ENCODE measurements around the gene LRRC71. TPM values are rescaled to one million over a fixed set of nuclear protein-coding genes. Genes with fewer than 3 reads are reported as not detected.

LRRC71 gene
- total RNA-seq, 1 donor from 2014 or later: 0.32 TPM

DNA sequence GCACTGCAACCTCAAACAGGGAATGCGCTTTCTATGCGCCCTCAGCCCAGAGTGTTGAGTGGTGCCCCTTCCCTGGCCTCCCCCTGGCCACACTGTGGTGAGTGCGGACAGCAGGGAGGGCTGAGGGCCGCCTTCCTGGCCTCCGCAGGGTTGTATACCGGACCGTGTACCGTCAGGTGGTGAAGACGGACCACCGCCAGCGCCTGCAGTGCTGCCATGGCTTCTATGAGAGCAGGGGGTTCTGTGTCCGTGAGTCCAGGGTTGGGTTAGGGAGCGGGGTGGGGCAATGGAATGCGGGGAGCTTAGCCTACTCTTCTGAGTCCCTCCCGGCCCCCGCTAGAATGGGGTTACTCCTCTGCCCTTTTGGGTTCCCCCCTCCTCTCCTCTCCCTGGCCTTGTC is 15.3 kb upstream of the LRRC71 start:
- no peak for DNase-seq (ENCODE audit: low spot score)

DNA sequence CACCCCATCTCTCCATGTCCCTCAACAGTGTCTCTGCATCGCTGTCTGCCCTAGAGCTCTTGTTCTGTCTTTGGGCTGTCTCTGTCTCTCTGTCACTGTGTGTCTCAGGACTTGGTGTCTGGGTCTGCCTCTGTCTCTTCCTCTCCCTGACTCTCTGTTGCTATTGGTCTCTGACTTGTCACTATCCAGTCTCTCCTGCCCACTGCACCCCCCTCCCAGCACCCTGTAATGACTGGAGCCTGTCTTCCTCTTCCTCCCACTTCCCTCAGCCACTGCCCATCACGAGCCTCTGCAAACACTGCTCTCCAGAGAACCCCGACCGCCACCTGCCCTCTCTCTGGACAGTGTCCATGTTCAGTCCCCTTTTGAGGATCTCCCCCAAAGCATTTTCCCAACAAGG is 14.8 kb upstream of the LRRC71 start:
- DNase-seq (ENCODE audit: low spot score): no peak

DNA sequence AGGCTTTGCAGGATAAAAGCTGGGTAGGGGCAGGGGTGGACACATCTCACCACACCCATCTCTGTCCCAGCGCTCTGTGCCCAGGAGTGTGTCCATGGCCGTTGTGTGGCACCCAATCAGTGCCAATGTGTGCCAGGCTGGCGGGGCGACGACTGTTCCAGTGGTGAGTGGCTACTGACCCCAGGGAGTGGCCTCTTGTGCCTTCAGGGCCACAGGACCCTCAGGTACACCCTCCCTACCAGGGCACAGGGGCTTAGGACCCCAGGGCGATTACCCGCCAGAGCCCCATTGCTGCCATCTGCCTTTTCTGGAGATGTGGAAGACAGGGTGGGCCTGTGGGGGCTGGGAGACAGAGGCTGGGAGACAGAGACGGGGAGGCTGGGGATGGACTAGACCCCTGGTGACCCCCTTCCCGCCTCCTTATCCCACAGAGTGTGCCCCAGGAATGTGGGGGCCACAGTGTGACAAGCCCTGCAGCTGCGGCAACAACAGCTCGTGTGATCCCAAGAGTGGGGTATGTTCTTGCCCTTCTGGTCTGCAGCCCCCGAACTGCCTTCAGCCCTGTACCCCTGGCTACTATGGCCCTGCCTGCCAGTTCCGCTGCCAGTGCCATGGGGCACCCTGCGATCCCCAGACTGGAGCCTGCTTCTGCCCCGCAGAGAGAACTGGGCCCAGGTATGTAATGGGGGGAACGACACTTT is 14.1 kb upstream of the LRRC71 start:
- DNase-seq (ENCODE audit: low spot score): no peak

DNA sequence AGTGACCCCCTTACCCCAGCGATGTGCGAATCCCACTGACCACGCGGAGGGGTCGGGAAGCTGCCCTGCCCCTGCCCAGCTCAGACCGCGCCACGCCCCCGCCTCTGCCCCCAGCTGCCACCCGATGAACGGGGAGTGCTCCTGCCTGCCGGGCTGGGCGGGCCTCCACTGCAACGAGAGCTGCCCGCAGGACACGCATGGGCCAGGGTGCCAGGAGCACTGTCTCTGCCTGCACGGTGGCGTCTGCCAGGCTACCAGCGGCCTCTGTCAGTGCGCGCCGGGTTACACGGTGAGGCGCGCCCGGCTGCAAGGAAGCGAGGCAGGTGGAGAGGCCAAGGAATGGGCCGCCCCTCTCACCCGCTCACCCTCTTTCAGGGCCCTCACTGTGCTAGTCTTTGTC is 11.9 kb upstream of the LRRC71 start:
- DNase-seq (ENCODE audit: low spot score): no peak

DNA sequence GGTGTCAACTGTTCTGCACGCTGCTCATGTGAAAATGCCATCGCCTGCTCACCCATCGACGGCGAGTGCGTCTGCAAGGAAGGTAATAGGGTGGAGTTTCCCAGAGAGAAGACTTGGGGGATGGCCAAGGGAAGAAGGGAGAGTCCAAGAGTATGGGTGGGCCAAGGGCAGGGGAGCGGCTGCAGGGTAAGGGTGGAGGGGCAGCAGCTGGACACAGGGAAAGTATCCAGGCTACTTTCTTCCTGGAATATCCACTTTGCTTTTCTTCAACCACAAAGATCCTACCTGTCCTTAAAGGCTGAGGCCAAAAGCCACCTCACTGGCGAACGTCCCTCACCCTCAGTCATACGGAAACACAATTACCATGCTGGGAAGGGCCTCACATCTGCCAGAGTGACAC is 11.5 kb upstream of the LRRC71 start:
- no peak for DNase-seq (ENCODE audit: low spot score)

DNA sequence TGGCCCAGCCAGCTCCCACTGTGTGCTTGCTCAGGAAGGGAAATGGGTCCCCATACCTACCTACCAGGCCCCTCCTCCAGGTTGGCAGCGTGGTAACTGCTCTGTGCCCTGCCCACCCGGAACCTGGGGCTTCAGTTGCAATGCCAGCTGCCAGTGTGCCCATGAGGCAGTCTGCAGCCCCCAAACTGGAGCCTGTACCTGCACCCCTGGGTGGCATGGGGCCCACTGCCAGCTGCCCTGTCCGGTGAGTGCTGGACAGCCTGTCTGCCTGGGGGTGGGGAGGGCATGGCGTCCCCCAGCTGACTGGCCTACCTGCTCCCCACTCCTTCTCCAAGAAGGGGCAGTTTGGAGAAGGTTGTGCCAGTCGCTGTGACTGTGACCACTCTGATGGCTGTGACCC is 10.8 kb upstream of the LRRC71 start:
- DNase-seq (ENCODE audit: low spot score): no peak

DNA sequence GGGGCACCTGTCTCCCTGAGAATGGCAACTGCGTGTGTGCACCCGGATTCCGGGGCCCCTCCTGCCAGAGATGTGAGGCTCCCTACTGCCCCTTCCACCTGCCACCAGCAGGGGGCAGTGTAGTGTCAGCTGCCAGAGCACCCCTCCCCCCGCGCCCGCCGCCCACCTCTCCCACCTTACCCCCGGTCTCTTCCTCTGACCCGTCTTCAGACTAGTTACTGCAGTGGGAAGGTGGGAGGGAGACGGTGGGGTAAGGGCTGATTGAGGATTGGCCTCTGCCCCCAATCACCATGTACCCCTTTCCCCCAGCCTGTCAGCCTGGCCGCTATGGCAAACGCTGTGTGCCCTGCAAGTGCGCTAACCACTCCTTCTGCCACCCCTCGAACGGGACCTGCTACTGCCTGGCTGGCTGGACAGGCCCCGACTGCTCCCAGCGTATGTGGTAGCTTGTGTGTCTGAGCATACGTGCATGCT is 10.1 kb upstream of the LRRC71 start:
- DNase-seq (ENCODE audit: low spot score): no peak

DNA sequence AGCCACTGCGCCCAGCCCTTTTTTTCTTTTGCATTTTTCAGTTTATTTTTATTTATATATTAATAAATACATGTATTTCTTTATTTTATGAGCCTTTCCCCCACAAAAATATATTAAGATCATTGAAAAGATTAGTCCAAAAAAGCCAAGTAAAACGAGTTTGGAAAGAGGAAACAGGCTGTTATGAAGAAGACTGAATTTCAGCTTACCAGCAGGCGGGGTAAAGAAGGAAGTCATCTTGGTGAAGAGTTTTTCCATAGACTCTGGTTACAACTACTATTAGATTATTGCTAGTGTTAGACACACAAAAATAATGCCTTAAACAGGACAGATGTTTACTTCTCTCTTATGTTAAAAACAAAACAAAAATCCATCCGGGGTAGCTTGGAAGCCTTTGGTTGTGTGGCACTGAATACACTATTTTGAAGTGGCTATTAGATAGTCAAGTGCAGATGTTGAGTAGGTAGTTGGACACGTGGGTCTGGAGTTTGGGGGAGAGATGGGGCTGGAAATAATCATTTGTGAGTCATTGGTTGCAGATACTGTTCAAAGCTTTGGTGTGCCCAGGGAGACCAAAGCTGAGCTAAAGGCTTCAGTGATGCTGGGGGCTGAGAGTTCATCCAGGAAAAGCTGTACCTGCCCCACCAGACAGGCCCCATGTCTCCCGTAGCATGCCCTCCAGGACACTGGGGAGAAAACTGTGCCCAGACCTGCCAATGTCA is 8.7 kb upstream of the LRRC71 start:
- DNase-seq (ENCODE audit: low spot score): no peak

DNA sequence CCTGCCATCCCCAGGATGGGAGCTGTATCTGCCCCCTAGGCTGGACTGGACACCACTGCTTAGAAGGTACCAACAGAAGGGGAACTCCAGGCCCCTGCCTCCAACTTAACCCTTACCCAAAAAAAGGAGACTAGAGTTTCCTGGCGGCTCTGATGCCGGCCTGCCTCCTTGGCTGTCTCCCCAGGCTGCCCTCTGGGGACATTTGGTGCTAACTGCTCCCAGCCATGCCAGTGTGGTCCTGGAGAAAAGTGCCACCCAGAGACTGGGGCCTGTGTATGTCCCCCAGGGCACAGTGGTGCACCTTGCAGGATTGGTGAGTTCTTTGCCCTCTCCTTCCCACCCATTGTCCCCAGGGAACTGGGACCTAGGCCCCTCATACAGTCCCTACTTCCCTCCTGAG is 8.1 kb upstream of the LRRC71 start:
- no peak for DNase-seq (ENCODE audit: low spot score)

DNA sequence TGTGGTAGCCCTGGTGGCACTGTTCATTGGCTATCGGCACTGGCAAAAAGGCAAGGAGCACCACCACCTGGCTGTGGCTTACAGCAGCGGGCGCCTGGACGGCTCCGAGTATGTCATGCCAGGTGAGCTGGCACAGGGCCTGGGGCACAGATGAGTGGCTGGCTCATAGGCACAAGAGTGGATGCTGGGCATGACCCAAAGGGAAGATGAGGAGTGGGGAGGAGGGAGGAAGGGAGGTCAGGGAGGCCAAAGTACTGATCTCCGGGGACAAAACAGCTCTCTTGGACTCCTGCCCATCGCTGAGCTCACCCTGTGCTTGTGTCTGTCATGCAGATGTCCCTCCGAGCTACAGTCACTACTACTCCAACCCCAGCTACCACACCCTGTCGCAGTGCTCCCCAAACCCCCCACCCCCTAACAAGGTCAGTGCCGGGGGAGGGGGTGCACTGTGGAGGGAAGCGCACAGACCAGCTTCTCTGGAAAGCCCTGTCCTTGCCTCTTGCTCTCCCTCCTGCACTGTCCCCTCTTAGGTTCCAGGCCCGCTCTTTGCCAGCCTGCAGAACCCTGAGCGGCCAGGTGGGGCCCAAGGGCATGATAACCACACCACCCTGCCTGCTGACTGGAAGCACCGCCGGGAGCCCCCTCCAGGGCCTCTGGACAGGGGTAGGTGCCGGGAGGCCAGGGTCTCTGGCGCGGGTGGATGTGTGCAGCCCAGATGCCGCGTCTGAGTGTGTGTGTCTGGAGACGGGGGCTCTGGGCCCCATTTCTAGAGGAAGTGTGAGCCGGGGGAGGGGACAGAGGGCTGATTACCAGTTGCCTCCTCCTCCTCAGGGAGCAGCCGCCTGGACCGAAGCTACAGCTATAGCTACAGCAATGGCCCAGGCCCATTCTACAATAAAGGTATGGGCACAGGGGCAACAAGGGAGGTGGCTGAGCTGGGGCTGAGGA is 7.3 kb upstream of the LRRC71 start:
- DNase-seq (ENCODE audit: low spot score): no peak

DNA sequence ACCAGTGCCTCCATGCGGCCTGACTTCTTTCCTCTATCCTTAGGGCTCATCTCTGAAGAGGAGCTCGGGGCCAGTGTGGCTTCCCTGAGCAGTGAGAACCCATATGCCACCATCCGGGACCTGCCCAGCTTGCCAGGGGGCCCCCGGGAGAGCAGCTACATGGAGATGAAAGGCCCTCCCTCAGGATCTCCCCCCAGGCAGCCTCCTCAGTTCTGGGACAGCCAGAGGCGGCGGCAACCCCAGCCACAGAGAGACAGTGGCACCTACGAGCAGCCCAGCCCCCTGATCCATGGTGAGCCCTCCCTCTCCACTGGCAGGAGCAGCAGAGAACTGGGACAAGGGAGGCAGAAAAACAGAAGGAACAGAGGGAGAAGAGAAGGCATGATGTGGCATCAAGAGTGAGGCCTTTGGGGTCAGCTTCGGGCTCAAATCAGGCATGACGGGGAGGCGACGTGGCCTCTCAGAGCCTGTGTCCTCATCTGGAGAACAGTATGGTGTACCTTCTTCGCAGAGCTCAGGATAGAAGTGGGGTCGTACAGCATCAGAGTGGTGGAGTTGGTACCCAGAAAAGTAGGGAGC is 6.5 kb upstream of the LRRC71 start:
- DNase-seq (ENCODE audit: low spot score): no peak

DNA sequence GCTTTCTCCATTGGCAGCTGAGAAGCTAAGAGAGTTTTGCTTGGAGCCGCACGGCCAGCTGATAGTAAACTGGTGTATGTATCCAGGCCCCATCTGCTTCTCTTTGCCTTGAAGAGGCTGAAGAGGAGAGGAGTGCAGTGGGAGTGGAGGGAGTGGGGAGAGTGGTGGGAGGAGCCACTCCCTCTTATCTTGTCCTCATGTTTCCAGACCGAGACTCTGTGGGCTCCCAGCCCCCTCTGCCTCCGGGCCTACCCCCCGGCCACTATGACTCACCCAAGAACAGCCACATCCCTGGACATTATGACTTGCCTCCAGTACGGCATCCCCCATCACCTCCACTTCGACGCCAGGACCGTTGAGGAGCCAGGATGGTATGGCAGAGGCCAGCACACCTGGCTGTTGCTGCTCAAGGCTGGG is 6.0 kb upstream of the LRRC71 start:
- no peak for DNase-seq (ENCODE audit: low spot score)

DNA sequence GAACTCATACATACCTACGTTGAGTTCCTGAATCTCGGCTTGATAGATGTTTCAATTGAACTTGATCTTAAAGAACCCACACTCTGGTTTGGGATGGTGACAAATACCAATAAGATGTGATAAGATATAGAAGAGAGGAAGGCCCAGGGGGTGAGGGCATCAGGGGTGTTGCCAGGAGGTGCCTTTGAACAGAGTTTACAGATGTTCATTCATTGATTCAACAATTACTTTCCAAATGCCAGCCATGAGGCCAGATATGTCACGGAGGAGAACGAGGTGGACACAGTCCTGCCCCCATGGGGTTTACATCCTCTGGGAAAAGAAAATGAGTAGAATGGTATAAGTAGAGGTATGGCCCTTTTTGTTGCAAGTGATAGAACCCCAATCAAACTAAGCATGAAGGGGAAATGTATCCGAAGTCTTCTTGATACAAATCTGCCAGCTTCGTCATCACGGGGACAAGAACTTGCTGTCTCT is 659 bp downstream of the LRRC71 start:
- no peak for DNase-seq (ENCODE audit: low spot score)

DNA sequence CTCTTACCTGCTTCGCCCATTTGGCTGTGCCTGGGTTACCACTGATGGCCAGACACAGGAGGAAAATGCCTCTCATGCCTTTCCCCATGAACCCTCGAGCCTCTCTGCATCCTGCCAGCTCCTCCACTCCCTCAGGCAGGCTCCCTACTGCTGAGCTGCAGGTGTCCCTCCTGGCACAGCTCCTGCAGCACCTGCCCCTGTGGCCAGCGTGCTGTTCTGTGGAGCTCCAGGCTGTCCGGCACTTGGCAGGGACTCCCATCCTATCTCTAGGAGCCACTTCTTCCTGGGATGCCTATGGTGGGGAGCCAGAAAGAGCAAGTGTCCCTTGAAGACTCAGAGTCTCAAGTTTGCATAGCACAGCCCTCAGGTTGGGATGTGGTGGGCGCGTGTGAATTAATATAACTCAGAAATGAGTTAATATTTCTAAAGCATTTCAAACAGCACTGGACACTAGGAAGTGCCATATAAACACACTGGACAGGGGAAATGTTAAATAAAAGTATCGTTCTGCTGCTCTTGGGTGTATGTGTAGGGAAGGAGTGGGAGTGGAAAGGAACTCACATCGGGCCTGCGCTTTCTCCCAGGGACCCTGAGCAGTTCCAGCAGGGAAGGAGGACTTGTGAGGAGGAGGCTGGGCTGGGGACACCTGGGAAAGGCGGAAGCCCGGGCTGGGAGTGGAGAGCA is 2.7 kb downstream of the LRRC71 start:
- no peak for DNase-seq (ENCODE audit: low spot score)

DNA sequence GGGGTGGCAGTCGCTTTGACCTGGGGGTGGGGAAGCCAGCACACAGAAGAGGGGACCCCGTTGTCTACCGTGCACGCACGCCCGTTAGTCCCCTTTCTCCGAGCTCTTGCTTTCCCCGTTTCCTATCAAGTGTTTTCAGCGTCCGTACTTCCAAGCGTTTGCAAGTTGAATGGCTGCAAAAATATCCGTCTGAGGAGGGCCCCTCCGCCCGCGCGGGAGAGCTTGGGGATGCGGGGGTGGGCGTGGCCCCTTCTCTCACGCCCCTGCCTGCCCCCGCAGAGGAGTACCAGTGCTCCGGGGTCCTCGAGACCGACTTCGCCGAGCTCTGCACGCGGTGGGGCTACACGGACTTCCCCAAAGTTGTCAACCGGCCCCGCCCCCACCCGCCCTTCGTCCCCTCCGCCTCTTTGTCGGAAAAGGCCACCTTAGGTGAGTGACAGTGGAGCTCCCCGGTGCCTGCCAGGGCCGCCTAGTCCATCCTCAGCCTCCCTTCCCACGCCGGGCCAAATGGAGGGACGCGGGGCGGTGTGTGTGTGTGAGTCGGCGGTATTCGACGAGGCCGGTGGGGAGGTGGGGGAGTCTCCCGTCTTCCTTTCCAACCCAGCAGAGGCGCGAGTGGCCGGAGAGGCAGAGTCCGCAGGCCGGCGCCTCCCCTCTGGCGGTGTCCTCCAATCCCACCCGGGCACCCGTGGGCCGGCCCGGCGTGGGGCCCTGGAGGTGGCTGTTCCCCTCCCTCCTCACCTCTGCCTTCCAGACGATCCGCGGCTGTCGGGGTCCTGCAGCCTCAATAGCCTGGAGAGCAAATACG is 3.4 kb downstream of the LRRC71 start:
- DNase-seq (ENCODE audit: low spot score): no peak

DNA sequence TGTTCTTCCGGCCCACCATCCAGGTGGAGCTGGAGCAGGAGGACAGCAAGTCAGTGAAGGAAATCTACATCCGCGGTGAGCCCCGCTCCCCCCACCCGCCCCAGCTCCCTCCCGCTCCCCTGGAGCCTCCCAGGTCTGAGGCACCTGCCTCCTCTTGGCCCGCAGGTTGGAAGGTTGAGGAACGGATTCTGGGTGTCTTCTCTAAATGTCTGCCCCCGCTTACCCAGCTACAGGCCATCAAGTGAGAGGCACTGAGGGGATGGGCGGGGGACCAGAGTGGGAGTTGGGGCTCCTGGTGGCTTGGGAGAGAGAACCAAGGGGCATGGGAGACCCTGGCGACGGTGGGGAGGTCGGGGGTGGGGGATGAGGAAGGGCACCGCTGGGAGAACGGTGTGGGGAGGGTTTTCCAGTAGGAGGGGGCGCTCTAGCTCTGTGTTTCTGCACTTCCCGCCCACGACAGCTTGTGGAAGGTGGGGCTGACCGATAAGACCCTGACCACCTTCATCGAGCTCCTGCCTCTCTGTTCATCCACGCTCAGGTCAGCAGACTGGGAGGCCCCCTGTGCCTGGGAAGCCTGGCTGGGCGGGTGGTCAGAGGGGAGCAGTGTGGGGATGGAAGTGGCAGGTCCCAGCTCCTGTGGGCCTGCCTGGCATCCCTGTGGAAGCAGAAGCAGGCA is 4.2 kb downstream of the LRRC71 start:
- DNase-seq (ENCODE audit: low spot score): no peak

DNA sequence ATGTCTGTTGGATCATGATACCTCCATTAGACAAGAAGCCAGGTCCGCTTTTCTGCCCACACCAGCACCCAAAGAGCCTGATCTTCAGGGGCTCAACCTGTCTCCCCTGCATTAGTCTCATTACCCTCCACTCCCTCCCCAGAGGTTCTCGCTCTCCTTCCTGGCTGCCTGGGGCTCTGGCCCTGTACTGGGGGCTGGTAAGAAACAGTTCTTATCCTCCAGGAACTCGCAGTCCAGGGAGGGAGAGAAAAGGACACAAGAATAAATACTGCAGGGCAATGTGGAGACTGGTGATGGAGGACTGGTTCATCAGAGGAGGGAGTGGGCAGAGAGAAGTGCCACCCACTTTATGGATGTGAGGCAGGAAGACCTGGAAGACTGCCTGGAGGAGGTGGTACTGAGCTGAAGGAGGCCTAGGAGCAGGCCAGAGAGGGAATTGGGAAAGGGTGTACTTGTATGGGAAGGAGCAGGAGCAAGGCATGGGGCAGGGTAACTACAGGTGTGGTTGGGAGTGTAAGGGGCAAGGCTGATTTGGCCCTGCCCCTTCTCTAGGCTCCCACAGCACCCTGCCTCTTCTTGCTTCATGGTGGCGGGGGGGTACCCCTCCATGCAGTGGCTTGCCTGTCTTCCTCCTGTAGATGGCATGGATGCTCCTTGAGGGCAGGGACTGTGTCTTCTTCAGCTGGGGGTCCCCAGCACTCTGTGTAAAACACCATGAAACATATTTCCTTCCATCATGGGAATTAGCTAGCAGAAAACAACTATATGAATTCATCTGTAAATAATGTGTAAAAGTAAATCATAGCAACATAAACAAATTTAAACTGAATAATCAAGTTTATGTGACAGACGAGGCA is 5.0 kb downstream of the LRRC71 start:
- no peak for DNase-seq (ENCODE audit: low spot score)

DNA sequence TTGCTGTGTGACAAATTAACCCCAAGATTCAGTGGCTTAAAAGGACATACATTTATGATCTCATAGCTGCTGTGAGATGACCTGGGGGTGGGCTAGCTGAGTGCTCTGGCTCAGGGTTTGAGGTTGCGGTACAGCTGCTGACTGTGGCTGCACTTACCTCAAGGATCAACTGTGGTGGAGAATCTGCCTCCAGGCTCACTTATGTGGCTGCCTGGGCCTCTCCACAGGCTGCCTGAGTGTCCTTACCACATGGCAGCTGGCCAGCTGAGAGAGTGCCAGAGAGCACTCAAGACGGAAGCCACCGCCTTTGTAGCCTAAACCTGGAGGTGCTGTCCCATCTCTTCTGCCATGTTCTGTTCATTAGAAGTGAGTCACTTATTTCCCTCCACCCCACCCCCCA is 5.7 kb downstream of the LRRC71 start:
- no peak for DNase-seq (ENCODE audit: low spot score)

All from mesenteric fat pad (tissue), 1 donor.